HepG2 (cell line): ENCODE data around the gene CCDC183. TPM values are rescaled to one million over a fixed set of nuclear protein-coding genes. Genes with fewer than 3 reads are reported as not detected.

ENCODE experiments used
- ARID4A ChIP-seq: sonication (generic); formaldehyde crosslinking; IDR thresholded peaks from 2 replicates; pipeline ENCODE4 v1.5.0; 2020; ENCODE audit warnings: mild to moderate bottlenecking, missing genetic modification reagents, borderline replicate concordance
- ATF2 ChIP-seq: sonication (generic); formaldehyde crosslinking; IDR thresholded peaks from 2 replicates; pipeline ENCODE4 v1.4.0; 2020; ENCODE audit warnings: missing genetic modification reagents
- HDAC6 ChIP-seq: fragments of 200-600 bp; sonication (generic); IDR thresholded peaks from 2 replicates; pipeline ENCODE4 v1.7.0; 2017; ENCODE audit warnings: mild to moderate bottlenecking, antibody characterized with exemption, low read length, low read depth
- HNRNPL ChIP-seq: fragments of 200-400 bp; formaldehyde crosslinking; IDR thresholded peaks from 2 replicates; pipeline ENCODE4 v1.6.1; 2017; ENCODE audit warnings: mild to moderate bottlenecking, low read depth, low read length
- HOXD1 ChIP-seq: sonication (generic); formaldehyde crosslinking; IDR thresholded peaks from 2 replicates; pipeline ENCODE4 v1.5.0; 2020; ENCODE audit warnings: missing genetic modification reagents
- KDM2A ChIP-seq: sonication (generic); formaldehyde crosslinking; IDR thresholded peaks from 2 replicates; pipeline ENCODE4 v1.4.0; 2020; ENCODE audit warnings: low read depth, missing genetic modification reagents, borderline replicate concordance
- KLF9 ChIP-seq: IDR thresholded peaks from 2 replicates; pipeline ENCODE4 v1.6.1; 2016; ENCODE audit warnings: low read depth
- MED8 ChIP-seq: sonication (generic); formaldehyde crosslinking; IDR thresholded peaks from 2 replicates; pipeline ENCODE4 v1.8.1; 2023; ENCODE audit warnings: mild to moderate bottlenecking, missing genetic modification reagents; ENCODE audit not compliant: insufficient replicate concordance
- MXD1 ChIP-seq: sonication (generic); formaldehyde crosslinking; IDR thresholded peaks from 2 replicates; pipeline ENCODE4 v1.4.0; 2020; ENCODE audit warnings: mild to moderate bottlenecking, missing genetic modification reagents
- NR2F6 ChIP-seq, 2 experiments: IDR thresholded peaks; 2 replicates each; pipeline ENCODE4 v1.6.1; 2016; ENCODE audit warnings: antibody characterized with exemption in 1 of 2, mild to moderate bottlenecking in 1 of 2
- SKIL ChIP-seq: sonication (generic); formaldehyde crosslinking; IDR thresholded peaks from 2 replicates; pipeline ENCODE4 v1.8.0; 2022; ENCODE audit warnings: missing genetic modification reagents, mild to moderate bottlenecking, moderate library complexity, borderline replicate concordance
- SOX6 ChIP-seq, 2 experiments: fragments of 450-650 bp in 1 of 2; sonication (generic) in 1 of 2; formaldehyde crosslinking in 1 of 2; IDR thresholded peaks; 2 replicates each; pipeline versions ENCODE4 v1.4.0 to v1.6.1; 2017 to 2020; ENCODE audit warnings: antibody characterized with exemption in 1 of 2, mild to moderate bottlenecking in 1 of 2, missing genetic modification reagents in 1 of 2
- ZHX1 ChIP-seq: sonication (generic); formaldehyde crosslinking; IDR thresholded peaks from 2 replicates; pipeline ENCODE4 v1.8.1; 2022; ENCODE audit warnings: low read depth, mild to moderate bottlenecking, missing genetic modification reagents
- ZNF3 ChIP-seq: IDR thresholded peaks from 2 replicates; pipeline ENCODE4 v1.7.0; 2017; ENCODE audit warnings: inconsistent platforms
- ZNF746 ChIP-seq: sonication (generic); formaldehyde crosslinking; IDR thresholded peaks from 2 replicates; pipeline ENCODE4 v1.8.0; 2022; ENCODE audit warnings: mild to moderate bottlenecking, missing genetic modification reagents
- ZNF766 ChIP-seq: sonication (generic); formaldehyde crosslinking; IDR thresholded peaks from 2 replicates; pipeline ENCODE4 v1.5.0; 2020; ENCODE audit warnings: missing genetic modification reagents, borderline replicate concordance
- polyA plus RNA-seq, 8 experiments: library from polyadenylated mRNA; depleted of rRNA in 3 of 8; stranded (reverse) in 7 of 8; unstranded in 1 of 8; fragments of >200 nt; fragmentation: Illumina TruSeq in 4 of 8; extraction: Trizol in 4 of 8; gene quantifications; 2 replicates each; pipeline versions ENCODE4 v1.2.1 to v1.2.3, GENCODE V29; 2011 to 2016; ENCODE audit warnings: low read depth in 4 of 8, missing spikeins in 1 of 8, mixed read lengths in 1 of 8; ENCODE audit not compliant: insufficient read depth in 1 of 8
- total RNA-seq, 5 experiments: library from RNA; depleted of rRNA; stranded (reverse); fragments of >200 nt; fragmentation: Illumina TruSeq; extraction: Trizol; gene quantifications; 2 replicates each; pipeline ENCODE4 v1.2.3, GENCODE V29; 2016; ENCODE audit warnings: low read depth in 1 of 5

CCDC183 gene
- total and polyA plus RNA-seq, 2 of the 13 experiments (the other 11 are each of a cell fraction or from before 2014, with no cell fraction given), result 5.0 to 66.4 TPM

GRCh38 chr9:136840877-136841645 is 44.9 kb downstream of the CCDC183 start (continued):
- peak; percentile 33; the same call in 1 of the 2 replicates for TF ChIP-seq ARID4A (CRISPR knock-in tag)
- TF ChIP-seq ZNF3, result no peak
- peak; percentile 12; the same call in 1 of the 2 replicates for TF ChIP-seq ATF2 (CRISPR knock-in tag)
- no peak for TF ChIP-seq ZNF766 (CRISPR knock-in tag)
- peak; percentile 68; the same call in 1 of the 2 replicates for TF ChIP-seq SKIL (CRISPR knock-in tag)
- TF ChIP-seq HOXD1, result 0 out of 2 replicates have a peak, but pooled peaks have one; percentile 17
- TF ChIP-seq KLF9, result no peak
- peak; percentile 44 for TF ChIP-seq MED8 (CRISPR knock-in tag)
- TF ChIP-seq MXD1, result no peak; the same call in 1 of the 2 replicates
- TF ChIP-seq HNRNPL, result peak; percentile 96
- TF ChIP-seq HDAC6, result no peak
- no peak for TF ChIP-seq SOX6 (IDR thresholded peaks at IDR 0.05)
- TF ChIP-seq SOX6 (CRISPR knock-in tag; IDR thresholded peaks at IDR 0.05), result 0 out of 2 replicates have a peak, but pooled peaks have one; percentile 21
- no peak for TF ChIP-seq NR2F6 (IDR thresholded peaks at IDR 0.05)
- 0 out of 2 replicates have a peak, but pooled peaks have one; percentile 9 for TF ChIP-seq NR2F6 (CRISPR knock-in tag; IDR thresholded peaks at IDR 0.05)
- no peak for TF ChIP-seq ZNF746
- TF ChIP-seq ZHX1, result no peak
- peak; percentile 76; the same call in 1 of the 2 replicates for TF ChIP-seq KDM2A (CRISPR knock-in tag)
